Activated T-cell treated with anti-CD3 and anti-CD28 coated beads, Interleukin-2, amount 50 U/mL, for 24 hours (primary cell): Measurements from ENCODE around the gene LSM10.

Experiments used
- DNase-seq: peaks from one replicate; pipeline ENCODE4 v3.0.0-alpha.2; 2020
- H3K27ac Mint-ChIP-seq: 2 replicates; pipeline ENCODE4 v1.8.0; 2020; ENCODE audit warnings: mild to moderate bottlenecking, mixed read lengths
- H3K27me3 Mint-ChIP-seq: 2 replicates; pipeline ENCODE4 v1.8.0; 2020; ENCODE audit warnings: mixed read lengths
- H3K36me3 Mint-ChIP-seq: 2 replicates; pipeline ENCODE4 v1.8.0; 2020; ENCODE audit warnings: low read depth, mixed read lengths
- H3K4me1 Mint-ChIP-seq: 2 replicates; pipeline ENCODE4 v1.8.0; 2020; ENCODE audit warnings: low read depth, mixed read lengths
- H3K4me3 Mint-ChIP-seq: 2 replicates; pipeline ENCODE4 v1.8.0; 2020; ENCODE audit warnings: mild to moderate bottlenecking, moderate library complexity, mixed read lengths
- H3K9me3 Mint-ChIP-seq: 2 replicates; pipeline ENCODE4 v1.8.0; 2020; ENCODE audit warnings: mixed read lengths

LSM10 gene

DNA sequence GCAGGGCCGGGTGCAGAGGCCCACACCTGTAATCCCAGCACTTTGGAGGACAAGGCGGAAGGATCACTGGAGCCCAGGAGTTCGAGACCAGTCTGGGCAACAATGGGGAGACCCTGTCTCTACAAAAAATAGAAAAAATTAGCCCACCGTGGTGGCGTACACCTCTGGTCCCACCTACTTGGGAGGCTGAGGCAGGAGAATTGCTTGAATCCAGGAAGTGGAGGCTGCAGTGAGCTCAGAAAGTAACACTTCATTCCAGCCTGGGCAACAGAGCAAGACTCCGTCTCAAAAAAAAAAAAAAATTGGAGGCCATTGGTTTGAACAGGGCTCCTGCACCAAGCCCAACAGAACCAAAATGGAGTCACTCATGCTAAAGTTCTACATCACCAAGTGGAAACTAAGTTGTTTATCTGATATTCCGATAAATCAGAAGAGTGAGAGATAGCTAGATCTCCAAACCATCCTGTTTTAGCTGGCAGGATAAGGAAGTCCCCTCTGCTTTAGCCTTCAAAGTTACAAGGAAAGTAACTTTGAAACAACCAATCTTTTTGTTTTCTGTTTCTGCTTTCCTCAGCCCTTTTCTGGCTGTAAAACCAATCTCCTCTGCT is 766 bp upstream of the LSM10 start:
- no peak for DNase-seq
- peak overlapping the region; percentile 98 for H3K4me3 Mint-ChIP-seq
- H3K27ac Mint-ChIP-seq, result peak overlapping the region; percentile 99
- H3K36me3 Mint-ChIP-seq, result peaks cover 32% of the 10 kb centered on the region
- H3K9me3 Mint-ChIP-seq, result no peaks in the 10 kb centered on the region
- H3K27me3 Mint-ChIP-seq, result no peaks in the 10 kb centered on the region
- H3K4me1 Mint-ChIP-seq, result peaks cover 44% of the 10 kb centered on the region

DNA sequence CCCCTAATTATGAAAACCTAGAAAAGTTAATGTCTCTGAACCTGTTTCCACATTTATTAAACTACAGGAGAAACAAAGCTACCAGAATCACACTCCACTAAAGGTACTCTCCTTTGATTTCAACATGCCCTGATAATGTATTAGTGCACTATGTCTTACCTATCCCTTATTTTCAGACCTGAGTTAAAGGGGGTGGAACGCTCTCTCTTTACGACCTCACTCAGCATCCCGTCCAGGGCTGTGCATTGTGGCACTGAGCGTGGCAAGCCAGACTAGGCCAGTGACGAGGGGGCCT is 678 bp downstream of the LSM10 start:
- peaks cover 51% of the 10 kb centered on the region for H3K4me1 Mint-ChIP-seq
- DNase-seq, result no peak

DNA sequence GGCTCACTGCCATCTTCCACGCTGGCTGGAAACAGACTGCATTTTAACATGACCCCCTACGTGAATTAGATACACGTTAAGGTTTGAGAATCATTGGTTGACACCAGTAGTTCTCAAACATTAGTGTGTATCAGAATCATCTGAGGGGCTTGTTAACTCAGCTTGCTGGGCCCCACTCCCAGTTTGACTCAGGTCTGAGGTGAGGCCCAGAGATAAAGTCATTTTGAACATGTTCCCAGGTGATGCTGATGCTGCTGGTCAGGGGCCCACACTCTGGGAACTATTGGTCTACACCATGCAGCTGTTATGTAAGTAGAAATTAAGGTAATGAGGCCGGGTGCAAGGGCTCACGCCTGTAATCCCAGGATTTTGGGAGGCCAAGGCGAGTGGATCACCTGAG is 1.3 kb downstream of the LSM10 start:
- H3K27ac Mint-ChIP-seq, result peak overlapping the region; percentile 99
- peaks cover 50% of the 10 kb centered on the region for H3K4me1 Mint-ChIP-seq
- H3K9me3 Mint-ChIP-seq, result no peaks in the 10 kb centered on the region
- no peaks in the 10 kb centered on the region for H3K27me3 Mint-ChIP-seq
- peaks cover 53% of the 10 kb centered on the region for H3K36me3 Mint-ChIP-seq
- peak overlapping the region; percentile 98 for H3K4me3 Mint-ChIP-seq
- DNase-seq, result no peak

More for the DNA sequence above, 678 bp downstream of the LSM10 start:
- H3K4me3 Mint-ChIP-seq, result peak overlapping the region; percentile 98
- H3K27ac Mint-ChIP-seq, result peak overlapping the region; percentile 99
- no peaks in the 10 kb centered on the region for H3K27me3 Mint-ChIP-seq
- no peaks in the 10 kb centered on the region for H3K9me3 Mint-ChIP-seq
- H3K36me3 Mint-ChIP-seq, result peaks cover 46% of the 10 kb centered on the region

DNA sequence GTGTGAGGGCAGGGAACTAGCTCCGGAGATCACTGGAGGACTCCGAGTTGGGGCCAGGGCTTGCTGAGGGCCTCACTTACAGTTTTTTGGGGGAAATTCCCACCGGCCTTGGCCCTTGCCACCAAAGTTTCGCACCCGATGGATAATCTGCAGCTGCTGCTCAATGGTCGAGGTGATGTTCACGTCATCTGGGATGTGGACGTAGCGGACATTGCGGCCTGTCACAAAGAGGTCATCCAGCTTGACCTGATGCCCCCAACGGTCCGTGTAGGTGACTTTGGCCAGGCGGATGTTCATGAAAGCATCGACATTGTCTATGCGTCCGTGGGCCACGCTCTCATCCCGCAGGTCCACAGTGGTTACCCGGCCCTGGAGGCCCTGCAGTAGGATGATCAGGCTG is 4.0 kb downstream of the LSM10 start:
- Mint-ChIP-seq H3K27me3 (no peaks in the 10 kb centered on the region), H3K4me3 (no peak overlapping the region), H3K9me3 (no peaks in the 10 kb centered on the region), H3K36me3 (peaks cover 77% of the 10 kb centered on the region), H3K4me1 (peaks cover 48% of the 10 kb centered on the region), H3K27ac (no peak overlapping the region)
- no peak for DNase-seq

DNA sequence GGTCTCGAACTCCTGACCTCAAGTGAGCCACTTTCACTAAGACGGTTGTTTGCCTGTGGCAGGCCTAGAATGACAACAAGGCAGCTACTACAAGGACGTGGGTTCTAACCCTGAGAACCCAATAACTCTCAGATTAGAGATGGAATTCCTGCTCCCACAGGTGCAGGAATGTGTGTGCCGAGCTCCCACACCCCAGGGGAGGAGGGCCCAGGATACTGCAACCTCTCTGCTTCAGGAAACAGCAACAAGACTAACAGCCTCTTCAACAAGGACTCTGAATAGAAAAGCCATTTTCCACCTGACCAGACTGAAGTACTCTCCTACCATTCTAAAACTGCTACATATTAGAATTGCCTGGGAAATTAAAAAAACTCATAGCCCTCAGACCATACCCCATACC is 4.9 kb downstream of the LSM10 start:
- no peak overlapping the region for H3K4me3 Mint-ChIP-seq
- peaks cover 80% of the 10 kb centered on the region for H3K36me3 Mint-ChIP-seq
- peaks cover 47% of the 10 kb centered on the region for H3K4me1 Mint-ChIP-seq
- H3K27ac Mint-ChIP-seq, result peak overlapping the region; percentile 40
- H3K27me3 Mint-ChIP-seq, result no peaks in the 10 kb centered on the region
- no peaks in the 10 kb centered on the region for H3K9me3 Mint-ChIP-seq
- no peak for DNase-seq

DNA sequence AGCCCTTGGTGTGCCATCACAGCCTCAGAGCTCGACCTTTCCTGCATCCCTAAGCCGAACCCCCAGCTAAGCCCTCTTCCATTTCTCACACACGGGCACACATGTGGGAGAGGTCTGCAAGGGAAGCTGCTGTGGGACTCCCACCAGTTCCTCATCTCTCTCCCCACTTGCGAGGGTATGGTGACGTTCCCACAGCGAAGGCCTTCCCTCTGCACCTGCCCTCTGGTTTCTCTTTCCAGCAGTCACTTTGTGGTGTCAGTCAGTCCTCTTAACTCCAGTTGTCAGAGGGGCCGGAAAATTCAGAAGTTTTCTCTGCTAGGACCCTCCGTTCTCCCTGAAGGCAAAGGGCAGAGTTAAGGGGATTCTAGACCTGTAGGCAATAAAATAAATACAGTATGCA is 6.4 kb downstream of the LSM10 start:
- Mint-ChIP-seq H3K9me3 (no peaks in the 10 kb centered on the region), H3K27ac (peak overlapping the region; percentile 69)
- DNase-seq, result no peak

DNA sequence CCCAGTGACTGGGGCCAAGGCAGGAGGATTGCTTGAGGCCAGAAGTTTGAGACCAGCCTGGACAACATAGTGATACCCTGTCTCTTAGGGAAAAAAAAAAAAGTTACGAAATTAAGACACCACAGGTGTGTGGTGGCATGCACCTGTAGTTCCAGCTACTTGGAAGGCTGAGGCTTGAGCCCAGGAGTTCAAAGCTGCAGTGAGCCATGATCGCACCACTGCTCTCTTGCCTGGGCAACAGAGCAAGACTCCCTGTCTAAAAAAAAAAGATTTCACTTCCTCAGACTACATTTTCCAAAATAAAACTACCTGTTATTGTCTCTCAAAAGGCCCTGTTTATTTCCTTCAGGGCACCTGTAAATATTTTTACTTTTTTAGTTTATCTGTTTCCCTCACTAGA is 7.3 kb downstream of the LSM10 start:
- no peak for DNase-seq
- H3K4me3 Mint-ChIP-seq, result no peak overlapping the region
- no peaks in the 10 kb centered on the region for H3K27me3 Mint-ChIP-seq
- H3K27ac Mint-ChIP-seq, result peak overlapping the region; percentile 69
- peaks cover 47% of the 10 kb centered on the region for H3K4me1 Mint-ChIP-seq
- H3K9me3 Mint-ChIP-seq, result no peaks in the 10 kb centered on the region
- peaks cover 77% of the 10 kb centered on the region for H3K36me3 Mint-ChIP-seq

More for the DNA sequence above, 6.4 kb downstream of the LSM10 start:
- H3K27me3 Mint-ChIP-seq, result no peaks in the 10 kb centered on the region
- H3K4me1 Mint-ChIP-seq, result peaks cover 49% of the 10 kb centered on the region
- no peak overlapping the region for H3K4me3 Mint-ChIP-seq
- peaks cover 79% of the 10 kb centered on the region for H3K36me3 Mint-ChIP-seq

DNA sequence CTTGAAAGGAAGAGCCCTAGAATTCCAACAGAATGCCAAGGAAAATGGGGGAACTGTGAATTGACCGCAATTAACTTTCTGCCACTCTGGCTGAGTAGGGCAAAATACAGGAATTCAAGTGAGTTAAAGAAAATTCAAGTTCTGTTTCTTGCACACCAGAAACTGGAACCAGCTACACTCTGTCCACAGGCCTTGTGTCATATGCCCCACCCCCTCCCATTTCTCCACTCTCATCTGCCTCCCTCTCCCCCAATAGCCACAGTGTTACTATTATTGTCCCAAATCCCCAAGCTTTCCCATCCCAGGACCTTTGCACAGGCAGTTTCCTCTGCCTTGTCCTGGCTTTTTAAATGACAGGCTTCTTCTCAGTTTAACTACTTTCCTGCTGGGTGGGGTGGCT is 7.7 kb downstream of the LSM10 start:
- Mint-ChIP-seq H3K27ac (peak overlapping the region; percentile 45), H3K9me3 (no peaks in the 10 kb centered on the region), H3K27me3 (no peaks in the 10 kb centered on the region), H3K4me1 (peaks cover 46% of the 10 kb centered on the region), H3K4me3 (no peak overlapping the region), H3K36me3 (peaks cover 79% of the 10 kb centered on the region)
- no peak for DNase-seq

DNA sequence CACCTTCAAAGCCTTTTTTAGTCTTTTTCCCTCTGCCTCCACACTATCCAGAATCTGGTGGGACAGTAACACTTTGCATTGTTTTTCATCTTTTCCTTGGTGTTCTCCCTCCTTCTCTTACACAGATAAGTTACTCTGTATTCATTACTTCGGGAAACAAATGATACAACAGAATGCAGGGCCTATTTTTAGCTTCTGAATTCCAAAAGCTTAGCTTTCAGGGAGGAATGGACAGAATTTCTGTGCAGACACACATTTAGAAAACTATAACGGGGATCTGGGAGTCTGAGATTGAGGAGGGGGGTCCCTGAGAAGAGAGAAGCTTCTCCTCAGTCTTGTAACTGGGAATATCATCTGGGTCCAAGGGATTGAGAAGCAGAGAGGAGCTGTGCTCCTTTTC is 8.4 kb downstream of the LSM10 start:
- H3K4me1 Mint-ChIP-seq, result peaks cover 48% of the 10 kb centered on the region
- DNase-seq, result no peak

DNA sequence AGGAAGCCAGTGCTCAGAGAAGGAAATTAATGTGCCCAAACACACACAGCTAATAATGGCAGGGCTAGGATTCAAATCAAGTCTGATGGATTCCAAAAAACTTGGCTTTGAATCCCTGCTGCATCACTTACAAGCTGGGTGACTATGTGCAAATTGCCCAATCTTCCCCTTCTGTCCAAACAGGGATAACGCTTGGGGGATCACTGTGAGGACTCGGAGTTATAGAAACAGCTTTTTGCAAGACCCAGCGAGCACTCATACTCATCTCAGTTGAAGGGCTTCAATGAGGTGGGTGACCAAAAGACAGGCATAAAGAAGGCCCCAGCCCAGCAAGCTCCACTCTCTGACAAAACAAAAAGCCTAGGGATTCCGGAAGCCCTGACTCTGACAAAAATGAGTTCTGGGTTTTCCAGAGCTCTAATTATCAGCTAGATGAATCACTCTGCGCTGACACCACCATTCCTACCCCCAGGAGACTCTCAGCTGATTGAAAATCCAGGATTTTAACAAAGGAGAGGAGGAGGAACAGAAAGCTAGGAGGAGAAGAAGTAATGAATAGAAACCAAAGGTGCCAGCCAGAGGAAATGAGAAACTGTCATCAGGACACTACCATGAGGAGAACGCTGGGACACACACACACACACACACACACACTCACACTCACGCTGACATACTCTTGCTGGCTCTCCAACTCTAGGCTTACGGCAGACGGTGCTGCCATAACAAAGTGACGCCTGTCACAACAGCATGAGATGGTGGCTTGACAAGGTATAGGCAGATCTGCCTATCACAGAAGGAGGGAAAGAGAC is 10.4 kb downstream of the LSM10 start:
- H3K4me1 Mint-ChIP-seq, result peaks cover 56% of the 10 kb centered on the region
- H3K27ac Mint-ChIP-seq, result peak overlapping the region; percentile 100
- H3K9me3 Mint-ChIP-seq, result no peaks in the 10 kb centered on the region
- H3K36me3 Mint-ChIP-seq, result peaks cover 64% of the 10 kb centered on the region
- H3K27me3 Mint-ChIP-seq, result no peaks in the 10 kb centered on the region
- no peak for DNase-seq
- peak overlapping the region; percentile 93 for H3K4me3 Mint-ChIP-seq

More for the DNA sequence above, 8.4 kb downstream of the LSM10 start:
- H3K27ac Mint-ChIP-seq, result peak overlapping the region; percentile 62
- no peak overlapping the region for H3K4me3 Mint-ChIP-seq
- no peaks in the 10 kb centered on the region for H3K27me3 Mint-ChIP-seq
- peaks cover 78% of the 10 kb centered on the region for H3K36me3 Mint-ChIP-seq
- no peaks in the 10 kb centered on the region for H3K9me3 Mint-ChIP-seq

DNA sequence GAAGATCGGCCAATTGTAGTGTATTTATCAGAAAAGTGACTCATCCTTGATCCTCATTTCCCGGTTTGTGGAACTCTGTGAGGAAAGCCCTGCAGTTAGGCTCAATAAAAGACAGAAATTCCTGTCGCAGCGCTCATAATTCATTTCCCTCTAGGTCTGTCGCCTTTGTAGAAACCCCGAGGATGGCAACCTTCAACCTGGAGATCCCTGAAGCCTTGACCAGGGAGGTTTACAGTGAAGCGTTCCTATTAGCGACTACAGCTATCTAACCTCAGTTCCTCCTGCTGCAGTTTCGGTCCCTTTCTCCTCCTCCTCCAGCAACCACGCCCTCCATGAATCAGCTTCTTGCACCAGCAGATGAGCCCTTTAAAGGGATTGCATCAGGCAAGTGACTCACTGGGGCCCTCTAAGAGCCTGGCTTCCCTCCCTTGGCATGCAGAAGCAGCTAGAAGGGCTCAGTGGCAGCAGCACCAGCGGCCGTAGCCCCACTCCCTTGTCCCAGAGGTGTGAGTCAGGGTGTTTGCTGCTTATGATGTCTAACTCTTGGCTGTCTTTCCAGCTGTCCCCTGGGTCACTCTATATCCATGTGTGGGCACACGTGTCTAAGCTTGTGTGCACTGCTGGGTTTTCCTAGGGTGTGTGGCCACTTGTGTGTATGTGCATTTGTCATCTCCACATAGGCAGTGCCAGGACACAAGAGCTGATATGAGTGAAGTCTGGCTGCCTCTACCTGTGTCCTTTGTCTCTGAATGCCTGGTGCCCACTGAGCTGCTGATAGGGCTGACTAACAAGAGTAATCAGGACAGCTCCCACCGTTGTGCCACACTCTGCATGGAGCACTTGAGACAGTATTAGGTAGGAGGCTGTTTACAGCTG is 11.2 kb downstream of the LSM10 start:
- peaks cover 60% of the 10 kb centered on the region for H3K4me1 Mint-ChIP-seq
- peak; percentile 89 for DNase-seq
- no peaks in the 10 kb centered on the region for H3K27me3 Mint-ChIP-seq
- H3K36me3 Mint-ChIP-seq, result peaks cover 60% of the 10 kb centered on the region
- no peaks in the 10 kb centered on the region for H3K9me3 Mint-ChIP-seq
- H3K4me3 Mint-ChIP-seq, result peak overlapping the region; percentile 93
- peak overlapping the region; percentile 100 for H3K27ac Mint-ChIP-seq

DNA sequence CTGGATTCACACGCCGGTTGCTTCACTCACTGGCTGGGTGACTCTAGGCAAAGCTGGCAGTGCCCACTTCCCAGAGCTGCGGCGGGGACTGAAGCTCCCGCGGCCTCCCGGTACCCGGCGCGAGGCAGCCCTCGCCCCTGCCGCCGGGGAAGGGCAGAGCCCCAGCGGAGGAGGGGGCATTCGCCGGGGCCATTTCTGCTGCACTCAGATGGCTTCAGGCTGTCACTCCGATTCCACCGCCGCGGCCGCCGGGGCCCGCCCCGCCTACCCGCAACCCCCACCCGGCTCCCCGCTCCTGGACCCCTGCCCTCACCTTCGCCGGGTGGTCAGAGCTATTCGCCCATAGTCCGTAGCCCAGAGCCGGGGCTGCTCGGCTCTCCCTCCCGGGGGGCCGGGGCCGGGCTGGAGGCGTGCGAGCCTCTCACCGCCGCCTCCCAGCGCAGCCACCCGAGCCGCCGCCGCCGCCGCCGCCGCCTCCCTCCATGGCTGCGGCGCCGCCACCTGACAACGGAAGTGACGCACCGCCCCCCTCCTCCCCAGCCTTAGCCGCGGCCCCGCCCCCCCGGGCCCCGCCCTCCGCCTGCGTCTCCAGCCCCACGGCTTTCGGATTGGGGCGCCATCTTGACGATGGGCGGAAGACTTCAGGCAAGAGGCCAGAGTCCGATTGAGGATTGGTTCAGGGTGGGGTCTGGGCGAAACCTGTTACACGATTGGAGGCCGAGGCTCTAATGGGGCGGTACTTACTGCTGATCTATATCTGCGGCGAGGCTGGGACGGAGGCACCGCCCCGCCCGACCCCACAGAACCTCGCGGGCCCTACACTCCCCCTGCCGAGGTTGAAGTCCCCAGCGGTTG is 12.1 kb downstream of the LSM10 start, which contains the start of gene STK40:
Gene STK40 (minus strand): TSS at position 515 of the 855 bp plus-strand sequence. CDS start 24,592 bp downstream, outside the sequence.
- no peaks in the 10 kb centered on the region for H3K9me3 Mint-ChIP-seq
- H3K27me3 Mint-ChIP-seq, result no peaks in the 10 kb centered on the region
- H3K27ac Mint-ChIP-seq, result peak within 1 kb of the TSS; percentile 100
- H3K4me1 Mint-ChIP-seq, result peaks cover 65% of the 10 kb centered on the region
- H3K36me3 Mint-ChIP-seq, result peaks cover 58% of the 10 kb centered on the region
- DNase-seq, result peak; percentile 98
- peak within 1 kb of the TSS; percentile 93 for H3K4me3 Mint-ChIP-seq

DNA sequence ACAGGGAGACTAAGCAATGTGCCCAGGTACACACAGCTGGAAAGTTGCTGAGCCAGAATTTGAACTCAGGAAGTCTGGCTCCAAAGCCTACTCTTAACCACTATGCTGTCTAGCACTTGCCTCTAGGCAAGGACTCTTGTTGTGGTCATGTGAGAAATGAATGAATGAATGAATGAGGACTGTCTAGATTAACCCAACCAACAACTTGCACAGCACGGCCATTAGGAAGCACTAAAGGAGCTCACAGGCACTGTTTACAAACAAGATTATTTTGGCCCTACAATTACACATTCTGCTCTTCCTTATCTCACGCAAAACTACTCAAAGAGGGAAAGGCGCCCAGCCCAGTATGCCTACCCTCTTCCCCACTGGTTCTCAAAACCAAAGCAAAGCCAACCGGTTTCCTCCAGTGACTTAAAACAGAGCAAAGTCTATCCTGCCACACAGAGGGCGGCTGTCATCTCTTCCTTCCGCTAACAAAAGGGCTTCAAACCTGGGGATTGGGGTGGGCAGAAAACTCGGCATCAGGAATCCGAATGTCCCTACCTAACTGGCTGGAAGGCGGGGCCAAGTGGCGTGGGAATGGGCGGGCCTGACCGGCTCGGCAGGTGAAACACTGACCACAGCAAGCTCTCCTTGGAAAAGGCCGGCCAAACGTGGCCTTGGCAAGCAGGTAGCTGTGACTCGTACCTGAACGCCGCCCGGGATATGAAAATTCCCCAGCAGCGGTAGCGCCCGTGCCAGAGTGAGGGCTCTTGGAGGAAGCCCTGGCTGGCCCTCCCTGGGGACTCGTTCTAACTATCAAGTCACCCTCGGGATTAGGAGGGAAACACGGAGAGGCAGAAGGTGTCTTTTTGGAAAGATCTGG is 12.9 kb downstream of the LSM10 start:
- Mint-ChIP-seq H3K4me3 (peak overlapping the region; percentile 93), H3K27me3 (no peaks in the 10 kb centered on the region), H3K27ac (peak overlapping the region; percentile 94), H3K9me3 (no peaks in the 10 kb centered on the region), H3K4me1 (peaks cover 69% of the 10 kb centered on the region), H3K36me3 (peaks cover 55% of the 10 kb centered on the region)
- DNase-seq, result no peak
